Mucosa of stomach (tissue), 1 donor: ENCODE results near the gene TDG.
"Not testable (repeated sequence)": the region's sequence is repeated elsewhere in the genome, so short reads cannot be mapped to it uniquely, and the experiment has no call there.

Experiments
- H3K27me3 ChIP-seq: one replicate; pipeline ENCODE4 v1.7.0; 2013; ENCODE audit warnings: mild to moderate bottlenecking, low read length; ENCODE audit not compliant: control insufficient read depth, insufficient read depth
- H3K36me3 ChIP-seq: one replicate; pipeline ENCODE4 v1.7.0; 2013; ENCODE audit warnings: low read length; ENCODE audit not compliant: control insufficient read depth, insufficient read depth
- H3K4me1 ChIP-seq: one replicate; pipeline ENCODE4 v1.7.0; 2013; ENCODE audit warnings: mild to moderate bottlenecking, low read length; ENCODE audit not compliant: control insufficient read depth, insufficient read depth
- H3K4me3 ChIP-seq: one replicate; pipeline ENCODE4 v1.7.0; 2013; ENCODE audit warnings: low read length
- H3K9ac ChIP-seq: one replicate; pipeline ENCODE4 v1.7.0; 2013; ENCODE audit warnings: mild to moderate bottlenecking, low read length, moderate library complexity
- H3K9me3 ChIP-seq: one replicate; pipeline ENCODE4 v1.7.0; 2013; ENCODE audit warnings: mild to moderate bottlenecking, low read length, moderate library complexity; ENCODE audit not compliant: control insufficient read depth
- donor health status: Pancreatic carcinoma.

The TDG gene

DNA sequence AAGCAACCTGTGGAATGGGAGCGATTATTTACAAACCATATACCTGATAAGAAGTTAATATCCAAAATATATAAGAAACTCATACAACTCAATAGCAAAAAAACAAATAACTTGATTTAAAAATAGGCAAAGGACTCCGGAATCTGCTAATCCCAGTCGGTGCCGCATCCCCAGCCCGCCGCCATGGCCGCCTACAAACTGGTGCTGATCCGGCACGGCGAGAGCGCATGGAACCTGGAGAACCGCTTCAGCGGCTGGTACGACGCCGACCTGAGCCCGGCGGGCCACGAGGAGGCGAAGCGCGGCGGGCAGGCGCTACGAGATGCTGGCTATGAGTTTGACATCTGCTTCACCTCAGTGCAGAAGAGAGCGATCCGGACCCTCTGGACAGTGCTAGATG is 64.9 kb downstream of the TDG start:
- H3K36me3 ChIP-seq, H3K9me3 ChIP-seq, H3K27me3 ChIP-seq, H3K4me3 ChIP-seq, H3K9ac ChIP-seq, H3K4me1 ChIP-seq: not testable (repeated sequence)

GRCh38 chr12:104036143-104036542 is 70.5 kb downstream of the TDG start:
- H3K4me1 ChIP-seq, H3K9ac ChIP-seq, H3K27me3 ChIP-seq, H3K36me3 ChIP-seq, H3K4me3 ChIP-seq, H3K9me3 ChIP-seq: not testable (repeated sequence)
